NCI-H1930 (cell line): ENCODE results near the gene DSG1.
A peak's percentile ranks its signal among the peaks of the same experiment; 100 is the strongest.
"Not testable (repeated sequence)": the region's sequence is repeated elsewhere in the genome, so short reads cannot be mapped to it uniquely, and the experiment has no call there.

Source experiments
- DNase-seq, 2 experiments: peaks; one replicate each; lab custom pipeline; 2025; lab: John Stamatoyannopoulos, UW

The DSG1 gene

DNA sequence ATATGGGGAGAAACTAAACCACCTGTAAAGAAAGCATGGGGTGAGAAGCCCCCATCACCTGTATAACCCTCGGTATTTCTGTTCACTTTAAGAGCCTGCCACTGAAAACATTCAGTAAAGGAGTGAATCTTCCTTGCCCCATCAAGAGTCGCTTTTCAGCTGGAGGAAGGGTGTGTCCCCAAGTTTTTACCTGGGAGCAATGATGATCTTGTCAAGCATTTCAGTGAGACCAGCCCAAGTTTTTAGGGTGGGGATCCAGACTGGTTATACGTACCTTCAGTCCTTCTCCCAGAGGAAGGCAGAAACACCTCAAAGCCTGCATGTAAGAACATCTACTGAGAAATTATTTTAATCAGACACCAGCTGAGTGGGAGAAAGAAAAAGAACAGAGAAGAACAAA, at the start of gene DSG1:
DSG1 (plus strand) TSS at position 301 of the 400 bp plus-strand sequence. CDS start 141 bp downstream, outside the sequence.
- DNase-seq: no peak

DNA sequence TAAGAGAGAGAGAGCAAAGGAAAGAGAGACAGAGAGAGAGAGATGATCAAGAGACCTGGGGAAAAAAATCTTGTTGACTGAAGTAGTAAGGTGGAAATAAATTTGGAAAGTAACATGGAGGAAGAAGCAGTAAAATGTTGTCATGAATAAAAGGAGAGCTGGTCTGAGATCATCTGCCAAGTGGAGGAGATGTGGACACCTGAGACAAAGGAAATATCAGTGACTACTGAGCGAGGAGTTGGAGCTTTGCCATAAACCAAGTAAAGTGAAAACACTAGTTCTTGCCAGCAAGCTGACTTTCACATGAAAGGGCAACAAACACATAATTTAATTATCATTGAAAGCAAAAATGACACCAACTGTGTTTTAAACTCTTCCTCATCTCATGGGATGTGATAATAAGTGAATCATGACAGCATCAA, 49.0 kb upstream of the DSG1 start:
- DNase-seq: no peak

DNA sequence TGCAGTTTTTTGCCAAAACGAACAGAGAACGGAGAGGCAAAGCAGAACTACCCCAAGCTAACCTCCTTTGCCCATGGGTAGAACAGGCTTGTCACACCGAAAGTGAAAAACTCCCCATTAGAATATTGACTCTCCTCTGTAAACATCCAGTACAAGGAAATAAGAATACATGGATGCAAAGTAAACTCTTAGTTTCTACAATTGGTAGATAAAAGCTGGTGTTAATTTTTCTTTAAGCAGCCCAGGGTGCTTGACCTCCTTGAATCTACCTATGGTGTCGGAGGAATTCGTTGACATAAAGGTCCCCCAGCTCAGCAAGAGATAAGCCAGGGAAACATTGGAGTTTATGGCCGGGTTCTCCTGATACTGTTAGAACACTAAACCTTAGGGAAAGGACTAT, 48.4 kb upstream of the DSG1 start:
- DNase-seq: no peak

DNA sequence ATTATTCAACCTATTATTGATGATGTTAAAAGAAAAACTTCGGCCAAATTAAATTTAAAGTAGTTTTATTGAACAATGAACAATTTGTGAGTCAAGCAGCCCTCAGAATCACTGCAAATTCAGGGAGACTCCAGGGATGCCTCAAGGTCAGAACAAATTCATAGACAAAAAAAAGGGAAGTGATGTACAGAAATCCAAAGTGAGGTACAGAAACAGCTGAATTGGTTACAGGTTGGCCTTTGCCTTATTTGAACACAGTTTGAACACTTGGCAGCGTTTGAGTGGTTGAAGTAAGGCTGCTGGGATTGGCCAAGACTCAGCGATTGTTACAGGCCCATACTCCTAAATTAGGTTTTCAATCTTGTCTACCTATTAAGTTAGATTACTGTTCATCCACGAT, 47.4 kb upstream of the DSG1 start:
- DNase-seq: no peak

DNA sequence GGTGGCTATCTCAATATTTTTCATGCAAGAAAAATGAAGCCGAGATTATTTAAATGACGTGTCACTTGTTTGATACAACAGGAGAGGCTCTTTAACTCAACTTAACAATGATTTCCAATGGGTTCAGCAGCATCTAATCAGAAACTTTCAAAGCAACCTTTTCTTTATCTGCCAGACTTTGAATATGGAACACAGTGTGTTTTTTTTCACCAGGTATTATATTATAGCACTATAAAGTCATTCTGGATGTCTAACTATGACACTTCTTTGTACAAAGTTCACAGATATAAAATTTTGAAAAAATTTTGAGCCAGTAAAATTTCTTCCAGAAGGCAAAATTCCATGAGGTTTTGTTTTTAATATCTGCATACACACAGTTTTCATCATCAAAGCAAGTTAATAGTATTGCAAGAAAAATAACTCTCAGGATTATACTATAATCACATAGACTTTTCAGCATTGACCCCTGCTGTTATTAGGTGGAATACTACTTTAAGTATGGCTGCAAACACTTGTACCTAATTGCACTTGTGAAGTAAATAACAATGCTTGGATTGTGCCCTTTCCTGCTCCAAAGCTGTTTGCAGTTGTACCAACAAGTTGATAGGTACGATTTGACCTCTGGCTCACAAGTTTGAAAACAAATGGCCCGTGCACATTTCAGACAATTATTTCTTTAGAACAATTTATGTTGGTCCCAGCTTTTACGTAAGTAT, 44.0 kb upstream of the DSG1 start:
- DNase-seq: no peak

DNA sequence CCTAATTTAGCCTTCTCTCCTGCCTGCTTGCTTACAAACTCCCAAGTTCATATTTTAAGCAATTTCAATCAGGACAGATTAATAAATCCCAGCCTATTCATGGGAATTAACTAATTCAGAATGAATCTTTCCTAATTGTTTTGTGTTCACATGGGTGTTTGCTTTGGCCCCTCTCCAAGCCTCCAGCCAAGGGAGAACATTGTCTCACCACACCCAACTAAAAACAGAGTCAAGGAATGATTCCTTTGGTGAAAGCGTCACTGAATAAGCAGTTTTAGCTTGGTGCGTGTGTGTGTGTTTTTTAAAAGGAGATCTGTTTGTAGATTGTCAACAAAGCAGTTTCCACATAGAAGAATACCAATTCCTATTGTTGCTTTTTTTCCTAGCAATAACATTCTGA, 43.0 kb upstream of the DSG1 start:
- DNase-seq: peak in 1 of 2 experiments; percentile 20

DNA sequence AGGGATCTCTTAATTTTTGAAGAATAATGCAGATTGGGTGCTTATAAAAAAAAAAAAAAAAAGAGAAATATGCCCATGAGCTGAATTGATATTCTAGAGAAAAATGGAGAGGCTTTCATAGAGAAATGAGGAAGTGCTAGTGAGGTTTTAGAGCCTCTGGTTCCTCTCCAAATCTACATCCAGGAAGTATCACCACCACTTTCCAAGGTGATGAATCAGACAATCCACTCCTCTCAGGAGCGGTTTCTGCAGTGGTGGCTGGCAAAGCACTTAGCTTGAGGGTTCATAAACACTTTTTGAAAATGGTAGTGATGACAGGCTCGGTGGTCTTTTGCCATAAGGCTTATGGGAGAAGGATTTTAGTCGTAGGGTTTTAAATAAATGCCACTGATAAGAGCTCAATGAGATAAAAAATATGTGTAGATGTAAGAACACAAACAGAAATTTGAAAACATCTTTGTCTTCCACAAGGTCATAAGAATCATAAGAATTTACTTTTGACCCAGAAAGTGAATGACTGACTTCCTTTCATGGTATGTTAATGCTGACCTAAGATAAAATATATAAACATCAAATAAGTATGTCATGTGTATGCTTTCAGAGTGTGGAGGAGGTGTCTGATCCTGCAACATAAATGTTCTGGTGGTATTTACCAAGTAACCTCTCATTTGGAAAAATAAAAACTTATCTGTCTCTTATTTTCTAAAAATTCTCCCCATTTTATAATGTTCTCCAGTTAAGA, 42.1 kb upstream of the DSG1 start:
- DNase-seq: no peak

DNA sequence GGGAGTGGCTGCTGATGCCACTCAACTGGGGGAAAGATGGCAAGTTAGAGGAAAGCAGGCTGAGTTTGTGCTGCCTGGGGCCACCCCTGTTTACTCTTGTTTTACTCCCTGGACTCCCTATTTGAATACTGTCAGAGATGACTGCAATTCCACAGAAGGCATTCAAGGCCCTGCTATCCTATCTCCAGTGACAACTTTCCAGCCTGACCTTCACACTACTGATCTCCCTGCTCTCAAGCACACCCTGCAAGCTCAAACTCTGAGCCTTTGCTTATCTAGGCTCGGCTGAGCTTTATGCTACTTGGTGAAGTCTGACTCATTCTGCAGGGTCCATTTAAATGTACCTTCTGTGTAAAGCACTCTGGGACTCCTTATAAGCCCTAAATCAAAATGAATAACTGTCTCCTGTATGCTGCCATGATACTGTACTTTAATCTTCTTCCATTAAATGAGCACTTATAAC, 39.3 kb upstream of the DSG1 start:
- DNase-seq: no peak

DNA sequence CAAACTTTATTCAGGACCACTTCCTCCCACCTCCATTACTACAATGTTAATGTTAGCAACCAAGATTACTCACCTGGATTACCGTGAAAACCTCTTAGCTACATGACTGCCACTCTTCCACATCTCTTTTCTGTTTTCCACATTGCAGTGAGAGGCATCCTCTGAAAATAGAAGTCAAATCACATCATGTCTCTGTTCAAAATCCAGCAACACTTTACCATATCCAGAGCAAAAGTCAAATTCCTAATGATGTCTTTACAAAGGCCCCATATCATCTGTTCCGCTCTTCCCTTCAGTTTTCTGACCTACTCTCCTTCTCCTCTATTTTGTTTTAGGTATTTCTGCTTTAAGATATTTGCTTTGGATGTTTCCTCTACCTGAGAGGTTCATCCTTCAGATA, 37.5 kb upstream of the DSG1 start:
- DNase-seq: no peak

DNA sequence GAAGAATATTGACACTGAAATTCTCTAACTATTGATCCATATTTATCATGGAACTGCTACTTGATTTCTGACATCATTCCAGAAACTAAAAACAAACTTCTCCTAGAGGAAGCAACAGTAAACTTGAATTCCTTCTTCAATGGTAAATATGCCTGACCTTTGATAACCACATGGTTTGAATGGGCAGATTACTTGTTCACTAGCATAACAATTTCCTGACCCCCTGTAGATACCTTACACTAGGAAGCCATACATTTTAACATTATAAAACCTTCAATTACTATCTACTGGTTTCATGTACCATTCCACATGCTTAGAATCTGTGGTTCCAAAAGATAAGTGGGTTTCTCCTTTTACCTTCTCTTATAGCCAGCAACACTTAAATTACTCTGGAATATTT, 36.5 kb upstream of the DSG1 start:
- no peak for DNase-seq

DNA sequence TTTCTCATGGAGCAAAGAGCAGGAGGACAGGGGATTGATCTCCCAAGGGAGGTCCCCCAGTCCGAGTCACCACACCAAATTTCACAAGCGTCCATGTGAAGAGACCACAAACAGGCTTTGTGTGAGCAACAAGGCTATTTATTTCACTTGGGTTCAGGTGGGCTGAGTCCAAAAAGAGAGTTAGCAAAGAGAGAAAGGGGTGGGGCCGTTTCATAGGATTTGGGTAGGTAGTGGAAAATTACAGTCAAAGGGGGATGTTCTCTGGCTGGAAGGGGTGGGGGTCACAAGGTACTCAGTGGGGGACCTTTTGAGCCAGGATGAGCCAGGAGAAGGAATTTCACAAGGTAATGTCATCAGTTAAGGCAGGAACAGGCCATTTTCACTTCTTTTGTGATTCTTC, 28.5 kb upstream of the DSG1 start:
- not testable (repeated sequence) for DNase-seq

DNA sequence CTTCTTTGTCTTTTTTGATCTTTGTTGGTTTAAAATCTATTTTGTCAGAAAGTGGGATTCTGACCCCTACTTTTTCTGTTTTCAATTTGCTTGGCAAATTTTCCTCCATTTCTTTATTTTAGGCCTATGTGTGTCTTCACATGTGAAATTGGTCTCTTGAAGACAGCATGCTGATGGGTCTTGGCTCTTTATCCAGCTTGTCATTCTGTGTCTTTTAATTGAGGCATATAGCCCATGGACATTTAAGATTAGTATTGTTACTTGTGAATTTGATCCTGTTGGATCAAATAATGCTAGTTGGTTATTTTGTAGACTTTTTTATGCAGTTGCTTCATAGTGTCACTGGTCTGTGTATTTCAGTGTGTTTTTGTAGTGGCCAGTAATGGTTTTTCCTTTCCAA, 26.3 kb upstream of the DSG1 start:
- DNase-seq: no peak

DNA sequence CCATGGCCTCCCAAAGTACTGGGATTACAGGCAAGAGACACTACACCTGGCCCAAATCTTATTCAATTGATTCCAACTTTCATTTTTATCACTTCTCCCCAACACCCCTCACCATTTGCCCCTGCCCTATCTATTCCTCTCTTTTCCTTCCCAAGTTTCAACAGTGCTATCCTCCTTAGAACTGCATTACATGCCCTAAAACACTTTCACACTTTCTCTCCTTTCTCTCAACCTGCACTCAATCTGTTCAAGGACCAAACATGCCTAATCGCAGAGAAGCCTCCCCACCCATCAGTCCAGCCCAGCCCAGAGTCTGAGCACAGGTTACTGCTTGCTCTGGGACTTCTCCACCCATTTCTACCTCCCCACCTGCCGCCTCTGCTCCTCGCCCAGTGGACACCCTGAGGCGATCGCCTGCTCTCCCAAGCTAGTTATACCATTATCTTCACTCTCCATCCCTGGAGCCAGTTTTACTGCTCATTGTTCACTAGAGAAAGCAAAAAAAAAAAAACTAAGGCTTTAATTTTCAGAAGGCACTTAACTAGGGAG, 23.7 kb upstream of the DSG1 start:
- DNase-seq: no peak

DNA sequence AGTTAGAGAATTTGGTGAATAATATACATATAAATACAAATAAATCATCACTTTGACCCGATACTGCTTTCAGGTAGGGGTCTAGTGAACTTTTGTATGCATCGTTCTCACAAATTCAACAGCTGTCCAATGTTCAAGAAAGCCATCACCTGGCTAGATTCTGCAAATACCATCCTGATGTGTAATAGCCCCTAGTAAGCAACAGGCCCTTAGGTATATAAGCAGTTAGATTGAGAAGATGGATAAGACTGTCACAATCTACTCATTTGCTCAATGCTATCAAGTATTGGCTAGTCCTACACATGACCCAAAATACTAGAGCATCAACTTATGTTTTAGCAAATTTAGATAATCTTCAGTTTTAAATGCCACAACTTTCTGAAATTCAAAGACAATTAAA, 20.7 kb upstream of the DSG1 start:
- no peak for DNase-seq

DNA sequence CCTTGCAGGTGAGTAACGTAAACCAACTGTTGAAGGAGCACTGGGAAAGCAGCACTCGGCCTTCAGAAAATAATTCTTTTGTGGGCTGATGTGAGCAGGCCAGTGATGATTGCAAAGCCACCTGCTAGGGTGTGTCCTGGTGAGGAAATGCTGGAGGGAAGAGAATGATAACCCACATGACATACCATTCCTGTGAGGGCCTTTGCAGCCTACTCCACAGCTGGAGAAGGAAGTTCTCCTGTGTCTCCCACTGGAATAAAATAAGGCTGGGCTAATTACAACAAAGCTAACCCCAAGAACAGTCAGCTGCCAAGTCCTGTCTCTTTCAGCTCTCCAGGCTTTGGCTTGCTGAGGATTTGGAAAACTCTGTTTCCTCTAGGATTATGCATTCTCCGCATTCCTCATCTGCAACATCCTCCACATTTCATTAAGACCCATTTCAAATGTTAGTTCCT, 16.7 kb upstream of the DSG1 start:
- DNase-seq: no peak

DNA sequence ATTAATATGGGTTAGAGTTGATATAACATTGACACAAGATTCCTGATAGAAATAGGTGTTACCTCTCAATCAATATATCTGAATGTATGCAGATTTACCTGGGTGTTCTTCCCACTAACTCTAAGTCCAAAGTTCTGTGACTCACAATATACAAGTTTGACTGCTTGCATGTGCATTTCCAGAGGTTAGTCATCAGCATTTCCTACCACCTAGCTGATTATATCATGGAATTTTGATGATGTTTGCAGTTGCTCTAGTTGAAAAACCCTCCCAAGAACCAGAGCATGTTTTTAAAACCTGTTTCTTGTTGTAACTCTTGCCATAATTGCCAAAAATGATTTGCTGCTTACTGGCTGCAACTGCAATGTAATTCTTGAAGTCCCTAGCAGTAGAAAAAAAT, 15.0 kb upstream of the DSG1 start:
- no peak for DNase-seq

DNA sequence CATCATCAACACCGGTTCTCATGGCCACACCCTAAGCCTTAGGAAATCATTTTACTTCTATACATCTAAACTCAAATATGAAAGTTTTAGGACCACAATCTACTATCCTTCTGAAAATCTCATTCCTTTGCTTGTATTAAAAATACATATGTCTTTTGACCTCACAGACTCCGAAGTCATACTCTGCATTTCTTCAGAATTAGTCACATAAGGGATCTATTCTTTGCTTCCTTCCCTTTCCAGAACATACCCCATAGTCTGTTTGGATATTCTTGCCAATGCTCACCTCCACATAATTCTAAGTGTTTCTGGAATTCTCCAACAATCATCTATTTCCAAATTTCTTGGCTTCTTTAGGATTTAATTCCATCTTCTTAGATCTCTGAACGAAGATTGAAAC, 14.2 kb upstream of the DSG1 start:
- DNase-seq: no peak

DNA sequence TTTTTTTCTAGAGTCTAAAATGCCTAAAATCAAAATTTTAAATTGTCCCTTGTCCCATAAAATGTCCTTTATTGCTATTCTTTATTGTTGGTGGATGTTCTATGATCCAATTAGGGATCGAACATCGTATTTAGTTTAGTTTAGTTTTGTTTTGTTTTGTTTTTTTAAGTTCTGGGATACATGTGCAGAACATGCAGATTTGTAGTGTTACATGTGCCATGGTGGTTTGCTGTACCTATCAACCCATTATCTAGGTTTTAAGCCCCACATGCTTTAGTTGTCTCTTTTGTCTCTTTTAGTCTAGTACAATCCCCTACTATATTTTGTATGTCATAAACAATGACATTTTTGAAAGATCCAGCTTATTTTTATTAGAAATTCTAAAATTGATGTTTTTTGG, 8.8 kb upstream of the DSG1 start:
- no peak for DNase-seq

DNA sequence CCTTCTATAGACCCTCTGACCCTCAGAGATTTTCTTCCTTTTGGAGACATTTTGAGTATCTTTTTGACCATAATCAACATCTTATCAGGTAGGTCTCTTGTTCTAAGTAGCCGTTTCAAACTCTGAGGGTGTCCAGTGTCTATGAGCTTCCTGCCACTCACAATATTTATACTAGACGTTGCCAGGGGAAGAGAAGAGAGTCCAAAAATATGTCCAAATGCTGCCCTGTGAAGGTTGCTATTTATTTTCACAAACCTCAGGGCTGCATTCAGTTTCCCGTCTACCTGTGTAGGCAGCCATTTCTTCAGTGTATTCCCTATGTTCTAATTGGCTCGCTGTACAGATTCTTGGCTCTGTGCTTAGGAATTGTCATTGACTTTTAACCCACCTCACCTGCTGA, 986 bp upstream of the DSG1 start:
- DNase-seq: no peak

DNA sequence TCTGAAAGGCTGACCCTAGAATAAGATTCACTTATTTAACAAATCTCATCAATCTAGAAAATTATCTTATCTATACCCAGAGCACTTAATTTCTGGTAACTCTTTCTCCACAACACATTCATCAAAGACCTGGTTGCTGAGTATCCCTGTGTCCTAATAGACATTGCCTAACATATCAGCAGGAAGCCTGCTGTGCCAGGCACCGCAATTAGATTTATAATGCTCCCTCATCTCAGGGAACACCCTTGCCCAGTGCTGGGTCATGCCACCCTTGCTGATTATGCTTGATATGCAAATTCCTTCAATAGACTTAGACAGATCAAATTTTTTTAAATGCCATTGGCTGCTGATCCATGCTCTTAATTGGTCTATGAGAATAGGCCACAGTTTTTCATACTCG, 3.8 kb downstream of the DSG1 start:
- no peak for DNase-seq

DNA sequence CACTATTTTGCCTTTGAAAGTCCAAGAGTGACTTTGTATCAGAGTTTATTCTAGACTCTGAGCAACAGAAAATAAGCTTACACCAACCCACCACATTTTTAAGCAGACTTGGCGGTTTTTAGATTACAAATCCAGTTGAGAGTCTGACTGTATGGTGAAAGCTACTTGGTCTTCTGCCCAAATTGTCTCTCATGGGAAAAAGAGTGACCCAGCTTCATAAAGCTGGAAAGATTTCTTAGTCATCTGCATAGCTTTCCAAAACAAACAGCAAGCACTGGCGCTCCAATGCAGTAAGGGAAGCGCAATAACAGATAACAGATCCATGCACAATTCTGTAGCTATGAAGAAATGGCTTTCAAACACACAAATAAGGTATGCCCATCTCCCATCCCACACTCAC, 7.1 kb downstream of the DSG1 start:
- no peak for DNase-seq

DNA sequence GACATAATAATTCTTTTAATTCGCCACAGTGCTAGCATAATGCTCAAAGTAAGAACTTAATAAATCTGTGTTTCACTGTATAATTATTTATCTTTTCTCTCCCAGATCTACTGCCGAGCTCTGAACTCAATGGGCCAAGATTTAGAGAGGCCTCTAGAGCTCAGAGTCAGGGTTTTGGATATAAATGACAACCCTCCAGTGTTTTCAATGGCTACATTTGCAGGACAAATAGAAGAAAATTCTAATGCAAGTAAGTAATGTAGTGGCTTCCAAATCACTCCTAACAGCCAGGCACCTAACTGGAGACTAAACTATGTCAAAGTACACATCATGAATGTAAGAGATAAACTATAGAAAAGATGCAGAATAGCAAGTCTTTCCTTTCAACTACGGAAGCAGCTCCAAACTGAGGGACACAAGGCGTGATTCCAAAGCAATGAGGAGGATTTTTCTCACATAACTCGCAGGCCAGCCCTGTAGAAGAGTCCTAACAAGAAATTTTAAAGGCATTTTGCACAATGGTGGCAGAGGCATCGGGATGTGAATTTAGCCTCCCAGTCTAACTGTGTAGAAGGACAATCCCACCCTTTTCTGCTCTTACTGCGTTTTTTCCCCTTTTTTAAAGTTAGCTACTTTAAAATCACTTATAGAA, 12.0 kb downstream of the DSG1 start:
- no peak for DNase-seq

DNA sequence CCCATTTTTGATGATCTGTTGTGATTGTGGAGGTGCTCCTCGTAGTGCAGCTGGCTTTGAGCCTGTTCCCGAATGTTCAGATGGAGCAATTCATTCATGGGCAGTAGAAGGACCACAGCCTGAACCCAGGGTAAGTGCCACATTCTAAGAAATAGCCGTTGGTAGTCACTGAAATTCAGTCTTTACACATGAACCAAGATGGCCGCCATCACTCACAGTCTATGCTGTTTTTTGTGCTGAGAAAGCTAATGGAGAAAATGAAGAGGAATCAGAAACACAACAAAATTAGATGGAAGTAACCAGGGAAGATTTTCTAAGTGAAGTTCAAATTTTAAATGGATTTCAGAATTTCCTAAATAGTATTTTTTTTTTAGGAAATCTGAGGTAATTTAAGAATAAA, 25.5 kb downstream of the DSG1 start:
- no peak for DNase-seq
